ENCODE results near the gene AGBL1.

- TF ChIP-seq CTCF (IDR thresholded peaks at IDR 0.05), result no peak
- TF ChIP-seq EP300 (IDR thresholded peaks at IDR 0.05; ENCODE audit: low read depth), result no peak
- TF ChIP-seq POLR2AphosphoS5 (IDR thresholded peaks at IDR 0.05), result no peak
Observed at GRCh38 chr15:86278586-86278985, 198.9 kb downstream of the AGBL1 start.

Data from transverse colon (tissue), 4 donors.